ENCODE measurements around the gene TLR1. TPM values are rescaled to one million over a fixed set of nuclear protein-coding genes. Genes with fewer than 3 reads are reported as not detected.

The TLR1 gene
- total RNA-seq, 1 experiment from 2014 or later: 0.28 TPM

DNA sequence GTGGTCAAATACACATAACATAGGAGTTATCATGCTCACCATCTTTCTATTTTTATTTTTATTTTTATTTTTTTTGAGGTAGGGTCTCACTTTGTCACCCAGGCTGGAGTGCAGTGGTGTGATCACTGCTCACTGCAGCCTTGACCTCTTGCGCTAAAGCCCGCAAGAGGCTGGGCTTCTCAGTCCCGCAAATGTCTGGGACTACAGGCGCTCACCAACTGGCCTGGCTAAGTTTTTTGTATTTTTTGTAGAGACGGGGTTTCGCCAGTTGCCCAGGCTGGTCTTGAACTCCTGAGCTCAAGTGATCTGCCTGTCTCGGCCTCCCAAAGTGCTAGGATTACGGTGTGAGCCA is 21.5 kb downstream of the TLR1 start:
- ChIA-PET CTCF (interaction anchor here (0.6 to 5.7 kb wide), 18 partner anchors 10 to 714 kb away, joined by 3 to 65 read pairs (median 4); no protein-coding TSS in a partner anchor), POLR2A (interaction anchor here (1.0 kb wide), 1 partner anchor 24 kb away, joined by 3 read pairs; no protein-coding TSS in a partner anchor)
- H3K4me1 Mint-ChIP-seq: no peaks in the 10 kb centered on the region
- no peaks in the 10 kb centered on the region for H3K9me3 Mint-ChIP-seq
- TF ChIP-seq, protein P1, sequence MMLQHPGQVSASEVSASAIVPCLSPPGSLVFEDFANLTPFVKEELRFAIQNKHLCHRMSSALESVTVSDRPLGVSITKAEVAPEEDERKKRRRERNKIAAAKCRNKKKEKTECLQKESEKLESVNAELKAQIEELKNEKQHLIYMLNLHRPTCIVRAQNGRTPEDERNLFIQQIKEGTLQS (CRISPR knock-in tag; conservative IDR thresholded peaks at IDR 0.05): no peak
- TF ChIP-seq, protein P2, sequence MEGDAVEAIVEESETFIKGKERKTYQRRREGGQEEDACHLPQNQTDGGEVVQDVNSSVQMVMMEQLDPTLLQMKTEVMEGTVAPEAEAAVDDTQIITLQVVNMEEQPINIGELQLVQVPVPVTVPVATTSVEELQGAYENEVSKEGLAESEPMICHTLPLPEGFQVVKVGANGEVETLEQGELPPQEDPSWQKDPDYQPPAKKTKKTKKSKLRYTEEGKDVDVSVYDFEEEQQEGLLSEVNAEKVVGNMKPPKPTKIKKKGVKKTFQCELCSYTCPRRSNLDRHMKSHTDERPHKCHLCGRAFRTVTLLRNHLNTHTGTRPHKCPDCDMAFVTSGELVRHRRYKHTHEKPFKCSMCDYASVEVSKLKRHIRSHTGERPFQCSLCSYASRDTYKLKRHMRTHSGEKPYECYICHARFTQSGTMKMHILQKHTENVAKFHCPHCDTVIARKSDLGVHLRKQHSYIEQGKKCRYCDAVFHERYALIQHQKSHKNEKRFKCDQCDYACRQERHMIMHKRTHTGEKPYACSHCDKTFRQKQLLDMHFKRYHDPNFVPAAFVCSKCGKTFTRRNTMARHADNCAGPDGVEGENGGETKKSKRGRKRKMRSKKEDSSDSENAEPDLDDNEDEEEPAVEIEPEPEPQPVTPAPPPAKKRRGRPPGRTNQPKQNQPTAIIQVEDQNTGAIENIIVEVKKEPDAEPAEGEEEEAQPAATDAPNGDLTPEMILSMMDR (IDR thresholded peaks at IDR 0.05): peak; percentile 12; the same call in 1 of the 2 replicates
- ATAC-seq (peak; percentile 18; the same call in 1 of the 2 replicates), DNase-seq (ENCODE audit: low spot score) (no peak)
- no peak overlapping the region for H3K27ac Mint-ChIP-seq
- peaks cover 2% of the 10 kb centered on the region; the same call in 1 of the 2 replicates for H3K27me3 Mint-ChIP-seq (ENCODE audit: low read depth)
- no peak overlapping the region for H3K4me3 Mint-ChIP-seq
- H3K36me3 Mint-ChIP-seq: no peaks in the 10 kb centered on the region

DNA sequence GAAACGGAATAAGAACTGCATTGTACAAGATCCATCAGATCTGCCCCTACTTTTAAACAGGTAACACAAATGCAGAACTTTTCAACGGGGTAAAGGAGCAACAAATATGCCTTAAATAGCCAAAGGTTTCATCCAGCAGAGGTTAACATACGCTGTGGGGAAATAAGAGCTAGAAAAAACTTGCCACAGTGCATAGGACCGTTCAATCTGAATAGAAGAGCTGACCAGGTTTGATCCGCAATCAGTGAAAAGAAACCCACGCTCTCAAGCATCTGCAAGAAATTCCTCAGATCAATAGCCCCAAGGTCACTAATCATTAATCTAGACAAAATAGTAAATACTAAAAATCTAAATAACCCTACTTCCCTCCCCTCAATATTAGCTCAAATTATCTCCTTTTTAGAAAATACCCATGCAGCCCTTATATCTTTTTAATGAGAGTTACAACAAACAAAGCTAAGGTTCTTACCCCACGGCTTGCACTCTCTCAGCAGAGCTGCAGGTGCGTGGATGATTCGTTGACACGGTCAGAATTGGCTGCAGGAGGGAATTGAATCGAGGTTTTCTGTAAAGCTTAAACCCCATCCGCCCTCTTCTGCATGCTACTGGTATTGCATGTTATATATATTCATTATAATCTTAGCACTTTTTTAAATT is 22.0 kb downstream of the TLR1 start, which contains the start of gene TLR10:
TLR10 (minus strand) TSS at position 539 of the 657 bp plus-strand sequence. CDS start 7,400 bp downstream, outside the sequence.
- ChIA-PET POLR2A (interaction anchor here (1.0 kb wide), 1 partner anchor 23 kb away, joined by 3 read pairs; no protein-coding TSS in a partner anchor), CTCF (interaction anchor here (0.5 to 5.7 kb wide), 25 partner anchors 8 to 1117 kb away, joined by 3 to 65 read pairs (median 4); no protein-coding TSS in a partner anchor)
- ATAC-seq (peak; percentile 74), DNase-seq (ENCODE audit: low spot score) (peak; percentile 27)
- Mint-ChIP-seq H3K4me1 (no peaks in the 10 kb centered on the region), H3K27ac (no peak within 1 kb of the TSS), H3K4me3 (no peak within 1 kb of the TSS), H3K36me3 (no peaks in the 10 kb centered on the region), H3K9me3 (no peaks in the 10 kb centered on the region), H3K27me3 (ENCODE audit: low read depth) (peaks cover 2% of the 10 kb centered on the region; the same call in 1 of the 2 replicates)
- TF ChIP-seq, protein P3, sequence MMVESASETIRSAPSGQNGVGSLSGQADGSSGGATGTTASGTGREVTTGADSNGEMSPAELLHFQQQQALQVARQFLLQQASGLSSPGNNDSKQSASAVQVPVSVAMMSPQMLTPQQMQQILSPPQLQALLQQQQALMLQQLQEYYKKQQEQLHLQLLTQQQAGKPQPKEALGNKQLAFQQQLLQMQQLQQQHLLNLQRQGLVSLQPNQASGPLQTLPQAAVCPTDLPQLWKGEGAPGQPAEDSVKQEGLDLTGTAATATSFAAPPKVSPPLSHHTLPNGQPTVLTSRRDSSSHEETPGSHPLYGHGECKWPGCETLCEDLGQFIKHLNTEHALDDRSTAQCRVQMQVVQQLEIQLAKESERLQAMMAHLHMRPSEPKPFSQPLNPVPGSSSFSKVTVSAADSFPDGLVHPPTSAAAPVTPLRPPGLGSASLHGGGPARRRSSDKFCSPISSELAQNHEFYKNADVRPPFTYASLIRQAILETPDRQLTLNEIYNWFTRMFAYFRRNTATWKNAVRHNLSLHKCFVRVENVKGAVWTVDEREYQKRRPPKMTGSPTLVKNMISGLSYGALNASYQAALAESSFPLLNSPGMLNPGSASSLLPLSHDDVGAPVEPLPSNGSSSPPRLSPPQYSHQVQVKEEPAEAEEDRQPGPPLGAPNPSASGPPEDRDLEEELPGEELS (CRISPR knock-in tag; IDR thresholded peaks at IDR 0.05): no peak
- no peak for TF ChIP-seq ZNF396 (CRISPR knock-in tag; IDR thresholded peaks at IDR 0.05; ENCODE audit: borderline replicate concordance)
- TF ChIP-seq, protein P4, sequence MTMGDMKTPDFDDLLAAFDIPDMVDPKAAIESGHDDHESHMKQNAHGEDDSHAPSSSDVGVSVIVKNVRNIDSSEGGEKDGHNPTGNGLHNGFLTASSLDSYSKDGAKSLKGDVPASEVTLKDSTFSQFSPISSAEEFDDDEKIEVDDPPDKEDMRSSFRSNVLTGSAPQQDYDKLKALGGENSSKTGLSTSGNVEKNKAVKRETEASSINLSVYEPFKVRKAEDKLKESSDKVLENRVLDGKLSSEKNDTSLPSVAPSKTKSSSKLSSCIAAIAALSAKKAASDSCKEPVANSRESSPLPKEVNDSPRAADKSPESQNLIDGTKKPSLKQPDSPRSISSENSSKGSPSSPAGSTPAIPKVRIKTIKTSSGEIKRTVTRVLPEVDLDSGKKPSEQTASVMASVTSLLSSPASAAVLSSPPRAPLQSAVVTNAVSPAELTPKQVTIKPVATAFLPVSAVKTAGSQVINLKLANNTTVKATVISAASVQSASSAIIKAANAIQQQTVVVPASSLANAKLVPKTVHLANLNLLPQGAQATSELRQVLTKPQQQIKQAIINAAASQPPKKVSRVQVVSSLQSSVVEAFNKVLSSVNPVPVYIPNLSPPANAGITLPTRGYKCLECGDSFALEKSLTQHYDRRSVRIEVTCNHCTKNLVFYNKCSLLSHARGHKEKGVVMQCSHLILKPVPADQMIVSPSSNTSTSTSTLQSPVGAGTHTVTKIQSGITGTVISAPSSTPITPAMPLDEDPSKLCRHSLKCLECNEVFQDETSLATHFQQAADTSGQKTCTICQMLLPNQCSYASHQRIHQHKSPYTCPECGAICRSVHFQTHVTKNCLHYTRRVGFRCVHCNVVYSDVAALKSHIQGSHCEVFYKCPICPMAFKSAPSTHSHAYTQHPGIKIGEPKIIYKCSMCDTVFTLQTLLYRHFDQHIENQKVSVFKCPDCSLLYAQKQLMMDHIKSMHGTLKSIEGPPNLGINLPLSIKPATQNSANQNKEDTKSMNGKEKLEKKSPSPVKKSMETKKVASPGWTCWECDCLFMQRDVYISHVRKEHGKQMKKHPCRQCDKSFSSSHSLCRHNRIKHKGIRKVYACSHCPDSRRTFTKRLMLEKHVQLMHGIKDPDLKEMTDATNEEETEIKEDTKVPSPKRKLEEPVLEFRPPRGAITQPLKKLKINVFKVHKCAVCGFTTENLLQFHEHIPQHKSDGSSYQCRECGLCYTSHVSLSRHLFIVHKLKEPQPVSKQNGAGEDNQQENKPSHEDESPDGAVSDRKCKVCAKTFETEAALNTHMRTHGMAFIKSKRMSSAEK (CRISPR knock-in tag; IDR thresholded peaks at IDR 0.05; ENCODE audit: borderline replicate concordance): no peak
- TF ChIP-seq TP53 (CRISPR knock-in tag; IDR thresholded peaks at IDR 0.05): no peak
- no peak for TF ChIP-seq MYBL2 (CRISPR knock-in tag; IDR thresholded peaks at IDR 0.05)
- TF ChIP-seq, protein P2 (IDR thresholded peaks at IDR 0.05): peak; percentile 58
- no peak for TF ChIP-seq NR1H2 (CRISPR knock-in tag; IDR thresholded peaks at IDR 0.05)
